Esophagus squamous epithelium (tissue), 5 donors: ENCODE measurements around the gene STN1. TPM values are rescaled to one million over a fixed set of nuclear protein-coding genes. Genes with fewer than 3 reads are reported as not detected.
A peak's percentile ranks its signal among the peaks of the same experiment; 100 is the strongest.

Experiments
- DNase-seq: peaks from one replicate; lab custom pipeline; 2025; lab: John Stamatoyannopoulos, UW
- H3K27ac ChIP-seq, 4 donors: fragments of 200-600 bp; sonication (generic); one replicate each; pipeline ENCODE4 v1.5.1; 2016 to 2019; ENCODE audit warnings: mild to moderate bottlenecking in 1 of 4
- H3K27me3 ChIP-seq, 4 donors: fragments of 200-600 bp; sonication (generic); 1 replicate in 3 of 4; 2 replicates in 1 of 4; pipeline versions ENCODE4 v1.5.1 to v1.6.0; 2017 to 2021; ENCODE audit warnings: antibody characterized with exemption in 1 of 4
- H3K36me3 ChIP-seq, 3 donors: fragments of 200-600 bp; sonication (generic); one replicate each; pipeline ENCODE4 v1.5.1; 2016 to 2019
- H3K4me1 ChIP-seq, 3 donors: fragments of 200-600 bp; sonication (generic); one replicate each; pipeline ENCODE4 v1.5.1; 2017 to 2019
- H3K4me3 ChIP-seq, 4 donors: fragments of 200-600 bp; sonication (generic); 1 replicate in 3 of 4; 2 replicates in 1 of 4; pipeline ENCODE4 v1.5.1; 2016 to 2019; ENCODE audit warnings: mild to moderate bottlenecking in 2 of 4, moderate library complexity in 1 of 4
- H3K9me3 ChIP-seq, 3 donors: fragments of 200-600 bp; sonication (generic); one replicate each; pipeline ENCODE4 v1.5.1; 2016 to 2019
- CTCF ChIP-seq, 6 experiments: fragments of 450-650 bp in 4 of 6; fragments of 200-600 bp in 2 of 6; sonication (generic) in 2 of 6; IDR thresholded peaks; one replicate each; pipeline ENCODE4 v1.5.1; 2016 to 2019; ENCODE audit warnings: antibody characterized with exemption in 6 of 6, mild to moderate bottlenecking in 4 of 6, moderate library complexity in 4 of 6
- POLR2A ChIP-seq, 4 donors: fragments of 450-650 bp; IDR thresholded peaks; one replicate each; pipeline ENCODE4 v1.6.1; 2017; ENCODE audit warnings: antibody characterized with exemption in 4 of 4, mild to moderate bottlenecking in 4 of 4, moderate library complexity in 3 of 4
- WGBS, 2 donors: methylation state at CpG; one replicate each; pipeline ENCODE4 v1.1.5; 2018; 5-methylcytosine and 5-hydroxymethylcytosine counted together
- intact Hi-C: fragments of 100-400 bp; cut with DNase I; formaldehyde crosslinking; loops from one replicate; pipeline ENCODE4 v1.15.0; 2022
- total RNA-seq, 4 donors: library from RNA; depleted of rRNA; stranded (reverse); fragments of >200 nt; gene quantifications; one replicate each; pipeline ENCODE4 v1.1.0, GENCODE V29; 2016
- donor health status: DM: yes; HTN: yes; CAD: no.

The STN1 gene
- total RNA-seq, 4 donors from 2014 or later: 20.4 to 52.8 (median 32.5) TPM

GRCh38 chr10:103868200-103868599 is 49.8 kb downstream of the STN1 start:
- peaks cover 0 to 5% (median 0%) of the 10 kb centered on the region in 3 donors for H3K36me3 ChIP-seq
- DNase-seq: no peak
- whole genome bisulfite sequencing, 2 donors: 75 to 82% methylated on average over 1 of the region's 1 CpG
- H3K4me1 ChIP-seq: peaks cover 6 to 40% (median 22%) of the 10 kb centered on the region in 3 donors
- peaks cover 0 to 6% (median 0%) of the 10 kb centered on the region in 4 donors for H3K27me3 ChIP-seq
- peaks cover 0 to 13% (median 11%) of the 10 kb centered on the region in 3 donors for H3K9me3 ChIP-seq
- TF ChIP-seq CTCF (IDR thresholded peaks at IDR 0.05): no peak
- TF ChIP-seq POLR2A (IDR thresholded peaks at IDR 0.05): no peak
- intact Hi-C loops: no loop called here
- no peak overlapping the region for H3K4me3 ChIP-seq
- H3K27ac ChIP-seq: peak overlapping the region in 1 of 4 donors; percentile 20

GRCh38 chr10:103861505-103861904 is 56.5 kb downstream of the STN1 start:
- Histone ChIP-seq H3K4me1 (peaks cover under 1 to 21% (median 4%) of the 10 kb centered on the region in 3 donors), H3K4me3 (no peak overlapping the region), H3K27ac (no peak overlapping the region), H3K9me3 (peaks cover 0 to 13% (median 11%) of the 10 kb centered on the region in 3 donors), H3K36me3 (no peaks in the 10 kb centered on the region), H3K27me3 (no peaks in the 10 kb centered on the region)
- intact Hi-C loops: no loop called here
- TF ChIP-seq POLR2A (IDR thresholded peaks at IDR 0.05): no peak
- TF ChIP-seq CTCF (IDR thresholded peaks at IDR 0.05): no peak
- DNase-seq: no peak
- 53 to 77% methylated on average over 1 of the region's 1 CpG for WGBS, 2 donors

- 44 to 57% methylated on average over 11 to 13 of the region's 15 CpGs for WGBS, 2 donors
- H3K4me1 ChIP-seq: peaks cover 12 to 38% (median 12%) of the 10 kb centered on the region in 3 donors
- H3K9me3 ChIP-seq: no peaks in the 10 kb centered on the region
- H3K27ac ChIP-seq: peak overlapping the region in 2 of 4 donors; percentile 44 to 46
- no peak for DNase-seq
- intact Hi-C loops: loop anchor here (5.0 to 10.0 kb wide), 2 partner anchors 75 to 147 kb away; no protein-coding TSS in a partner anchor
- H3K4me3 ChIP-seq: no peak overlapping the region
- TF ChIP-seq POLR2A (IDR thresholded peaks at IDR 0.05): no peak
- peak in 5 of 6 experiments; percentile 73 to 83 (median 74) for TF ChIP-seq CTCF (IDR thresholded peaks at IDR 0.05)
- H3K27me3 ChIP-seq: no peaks in the 10 kb centered on the region
- H3K36me3 ChIP-seq: no peaks in the 10 kb centered on the region
Observed at GRCh38 chr10:103859161-103860086, 58.6 kb downstream of the STN1 start.

GRCh38 chr10:103858360-103858759 is 59.6 kb downstream of the STN1 start:
- WGBS, 2 donors: 77 to 85% methylated on average over 5 of the region's 5 CpGs
- Histone ChIP-seq H3K4me3 (no peak overlapping the region), H3K36me3 (no peaks in the 10 kb centered on the region), H3K9me3 (no peaks in the 10 kb centered on the region), H3K27me3 (no peaks in the 10 kb centered on the region), H3K27ac (peak overlapping the region in 1 of 4 donors; percentile 46), H3K4me1 (peaks cover 22 to 49% (median 22%) of the 10 kb centered on the region in 3 donors)
- TF ChIP-seq CTCF (IDR thresholded peaks at IDR 0.05): no peak
- no peak for TF ChIP-seq POLR2A (IDR thresholded peaks at IDR 0.05)
- intact Hi-C loops: loop anchor here (5.0 to 10.0 kb wide), 2 partner anchors 74 to 146 kb away; no protein-coding TSS in a partner anchor
- no peak for DNase-seq

GRCh38 chr10:103856797-103857170 is 61.2 kb downstream of the STN1 start:
- Histone ChIP-seq H3K9me3 (no peaks in the 10 kb centered on the region), H3K36me3 (no peaks in the 10 kb centered on the region), H3K27ac (peak overlapping the region in 2 of 4 donors; percentile 91 to 93), H3K4me1 (peaks cover 31 to 64% (median 36%) of the 10 kb centered on the region in 3 donors), H3K4me3 (no peak overlapping the region), H3K27me3 (no peaks in the 10 kb centered on the region)
- 83 to 90% methylated on average over 2 to 5 of the region's 5 CpGs for WGBS, 2 donors
- no peak for TF ChIP-seq CTCF (IDR thresholded peaks at IDR 0.05)
- TF ChIP-seq POLR2A (IDR thresholded peaks at IDR 0.05): no peak
- DNase-seq: no peak
- intact Hi-C loops: loop anchor here (5.0 to 10.0 kb wide), 2 partner anchors 72 to 144 kb away; no protein-coding TSS in a partner anchor
